Inflammatory macrophage treated with lipopolysaccharide for 4 hours (primary cell): ENCODE data around the gene ZNF598.

Experiments
- DNase-seq: peaks from one replicate; pipeline ENCODE4 v3.0.0-alpha.2; 2020

Gene ZNF598

GRCh38 chr16:1990101-1990350, 19.6 kb downstream of the ZNF598 start:
- DNase-seq = no peak

- DNase-seq = no peak
Measured at GRCh38 chr16:1989209-1990100, 20.2 kb downstream of the ZNF598 start, which contains the start of gene SYNGR3. Gene SYNGR3 (plus strand): TSS chr16:1989970. CDS start chr16:1990103, 133 bp downstream.

GRCh38 chr16:1987198-1987597, 22.4 kb downstream of the ZNF598 start:
- DNase-seq = no peak

GRCh38 chr16:1985466-1986150, 24.0 kb downstream of the ZNF598 start:
- DNase-seq = no peak

GRCh38 chr16:1984347-1985225, 25.0 kb downstream of the ZNF598 start:
- peak; percentile 8 for DNase-seq

- peak; percentile 92 for DNase-seq
Measured at GRCh38 chr16:1983544-1984346, 25.9 kb downstream of the ZNF598 start, which contains the start of gene GFER. Gene GFER (plus strand): TSS chr16:1984193. CDS start chr16:1984219, 26 bp downstream.

GRCh38 chr16:1982991-1983543, 26.6 kb downstream of the ZNF598 start:
- no peak for DNase-seq

GRCh38 chr16:1982013-1982433, 27.6 kb downstream of the ZNF598 start:
- no peak for DNase-seq

GRCh38 chr16:1981398-1981836, 28.2 kb downstream of the ZNF598 start, which contains the start of gene NOXO1:
Gene NOXO1 (minus strand): TSS chr16:1981469. CDS start chr16:1981179, 290 bp downstream.
- no peak for DNase-seq

- no peak for DNase-seq
Measured at GRCh38 chr16:1980770-1981087, 28.9 kb downstream of the ZNF598 start.

- no peak for DNase-seq
Measured at GRCh38 chr16:1980030-1980769, 29.4 kb downstream of the ZNF598 start.

GRCh38 chr16:1979271-1980029, 30.2 kb downstream of the ZNF598 start:
- no peak for DNase-seq

GRCh38 chr16:1978476-1979120, 31.0 kb downstream of the ZNF598 start:
- no peak for DNase-seq

GRCh38 chr16:1977875-1978268, 31.7 kb downstream of the ZNF598 start:
- DNase-seq = no peak

- no peak for DNase-seq
Measured at GRCh38 chr16:1976951-1977874, 32.4 kb downstream of the ZNF598 start.

- no peak for DNase-seq
Measured at GRCh38 chr16:1976216-1976520, 33.5 kb downstream of the ZNF598 start.

GRCh38 chr16:1975432-1976215, 34.0 kb downstream of the ZNF598 start:
- no peak for DNase-seq
